Sigmoid colon (tissue), 7 donors: ENCODE results near the gene GPR34. TPM values are rescaled to one million over a fixed set of nuclear protein-coding genes. Genes with fewer than 3 reads are reported as not detected.

Experiments
- DNase-seq: peaks from one replicate; pipeline ENCODE4 v3.0.0-alpha.2; 2019
- H3K27ac ChIP-seq, 4 donors: fragments of 200-600 bp; sonication (generic); one replicate each; pipeline ENCODE4 v1.5.1; 2016 to 2019; ENCODE audit warnings: mild to moderate bottlenecking in 1 of 4
- H3K27me3 ChIP-seq, 3 donors: fragments of 200-600 bp; sonication (generic); one replicate each; pipeline ENCODE4 v1.5.1; 2019; ENCODE audit warnings: mild to moderate bottlenecking in 1 of 3
- H3K36me3 ChIP-seq, 4 donors: fragments of 200-600 bp; sonication (generic); one replicate each; pipeline ENCODE4 v1.5.1; 2016 to 2019
- H3K4me1 ChIP-seq, 4 donors: fragments of 200-600 bp; sonication (generic); one replicate each; pipeline ENCODE4 v1.5.1; 2017 to 2019
- H3K4me3 ChIP-seq, 4 donors: fragments of 200-600 bp; sonication (generic); one replicate each; pipeline ENCODE4 v1.5.1; 2017 to 2019; ENCODE audit warnings: mild to moderate bottlenecking in 2 of 4, moderate library complexity in 1 of 4
- H3K9me3 ChIP-seq, 4 donors: fragments of 200-600 bp in 3 of 4; sonication (generic) in 3 of 4; one replicate each; pipeline versions ENCODE4 v1.5.1 to v1.6.1; 2013 to 2019
- CTCF ChIP-seq, 4 experiments: fragments of 450-650 bp in 3 of 4; fragments of 200-600 bp in 1 of 4; IDR thresholded peaks; one replicate each; pipeline ENCODE4 v1.5.1; 2016 to 2019; ENCODE audit warnings: antibody characterized with exemption in 4 of 4, mild to moderate bottlenecking in 3 of 4, moderate library complexity in 2 of 4
- EP300 ChIP-seq, 4 donors: sonication (generic); formaldehyde crosslinking; IDR thresholded peaks; one replicate each; pipeline ENCODE4 v1.6.1; 2017; ENCODE audit warnings: antibody characterized with exemption in 4 of 4
- POLR2A ChIP-seq, 2 donors: fragments of 450-650 bp; IDR thresholded peaks; one replicate each; pipeline ENCODE4 v1.6.1; 2016; ENCODE audit warnings: antibody characterized with exemption in 2 of 2, mild to moderate bottlenecking in 2 of 2, moderate library complexity in 2 of 2
- POLR2AphosphoS5 ChIP-seq, 4 donors: sonication (generic); formaldehyde crosslinking; IDR thresholded peaks; one replicate each; pipeline ENCODE4 v1.6.1; 2017; ENCODE audit warnings: antibody characterized with exemption in 4 of 4
- WGBS, 2 donors: extraction: QIAGEN DNeasy Blood & Tissue Kit; methylation state at CpG; one replicate each; pipeline ENCODE4 v1.1.7; 2013; 5-methylcytosine and 5-hydroxymethylcytosine counted together
- intact Hi-C: fragments of 100-400 bp; cut with DNase I; formaldehyde crosslinking; loops from one replicate; pipeline ENCODE4 v1.15.1; 2023
- polyA plus RNA-seq, 3 donors: library from polyadenylated mRNA; stranded (reverse); fragments of 200-250 nt; gene quantifications; one replicate each; pipeline ENCODE4 v1.2.3, GENCODE V29; 2013
- total RNA-seq, 4 donors: library from RNA; depleted of rRNA; stranded (reverse); fragments of >200 nt; gene quantifications; one replicate each; pipeline ENCODE4 v1.1.0, GENCODE V29; 2016
- donor health status: healthy with polysubstance abuse.
- donor health status: Bipolar disorder and iron deficiency.
- donor health status: healthy.

Gene GPR34
- total and polyA plus RNA-seq, 7 donors = 4.6 to 27.7 (median 10.5) TPM

- no peak for DNase-seq
- Histone ChIP-seq H3K27ac (no peak overlapping the region), H3K4me1 (no peaks in the 10 kb centered on the region), H3K27me3 (no peaks in the 10 kb centered on the region), H3K4me3 (no peak overlapping the region), H3K9me3 (no peaks in the 10 kb centered on the region), H3K36me3 (no peaks in the 10 kb centered on the region)
- 85 to 88% methylated on average over 6 of the region's 6 CpGs for WGBS, 2 donors
- intact Hi-C loops = no loop called here
- TF ChIP-seq POLR2A (IDR thresholded peaks at IDR 0.05) (no peak), CTCF (IDR thresholded peaks at IDR 0.05) (no peak), POLR2AphosphoS5 (IDR thresholded peaks at IDR 0.05) (no peak), EP300 (IDR thresholded peaks at IDR 0.05) (no peak)
Observed at GRCh38 chrX:41677183-41678060, 11.4 kb upstream of the GPR34 start.

- no peak for DNase-seq
- no peaks in the 10 kb centered on the region for H3K36me3 ChIP-seq
- WGBS, 2 donors = 48 to 61% methylated on average over 3 of the region's 3 CpGs
- no peaks in the 10 kb centered on the region for H3K4me1 ChIP-seq
- no peaks in the 10 kb centered on the region for H3K9me3 ChIP-seq
- intact Hi-C loops = no loop called here
- TF ChIP-seq POLR2A (IDR thresholded peaks at IDR 0.05) (no peak), POLR2AphosphoS5 (IDR thresholded peaks at IDR 0.05) (no peak), CTCF (IDR thresholded peaks at IDR 0.05) (no peak), EP300 (IDR thresholded peaks at IDR 0.05) (no peak)
- H3K4me3 ChIP-seq = no peak overlapping the region
- H3K27ac ChIP-seq = no peak overlapping the region
- no peaks in the 10 kb centered on the region for H3K27me3 ChIP-seq
Observed at GRCh38 chrX:41684138-41684537, 4.6 kb upstream of the GPR34 start.

- no peaks in the 10 kb centered on the region for H3K27me3 ChIP-seq
- H3K4me3 ChIP-seq = no peak overlapping the region
- intact Hi-C loops = no loop called here
- no peaks in the 10 kb centered on the region for H3K36me3 ChIP-seq
- 69 to 93% methylated on average over 2 of the region's 2 CpGs for WGBS, 2 donors
- DNase-seq = no peak
- no peak overlapping the region for H3K27ac ChIP-seq
- H3K4me1 ChIP-seq = no peaks in the 10 kb centered on the region
- H3K9me3 ChIP-seq = no peaks in the 10 kb centered on the region
- no peak for TF ChIP-seq POLR2AphosphoS5 (IDR thresholded peaks at IDR 0.05)
- TF ChIP-seq CTCF (IDR thresholded peaks at IDR 0.05) = no peak
- TF ChIP-seq EP300 (IDR thresholded peaks at IDR 0.05) = no peak
Observed at GRCh38 chrX:41684940-41685339, 3.8 kb upstream of the GPR34 start.

- H3K27me3 ChIP-seq = no peaks in the 10 kb centered on the region
- WGBS, 2 donors = 61 to 69% methylated on average over 4 of the region's 4 CpGs
Observed at GRCh38 chrX:41686788-41687187, 2.0 kb upstream of the GPR34 start.

More at GRCh38 chrX:41686788-41687187, 2.0 kb upstream of the GPR34 start:
- DNase-seq = no peak
- Histone ChIP-seq H3K4me3 (no peak overlapping the region), H3K4me1 (no peaks in the 10 kb centered on the region), H3K9me3 (no peaks in the 10 kb centered on the region), H3K36me3 (no peaks in the 10 kb centered on the region), H3K27ac (no peak overlapping the region)
- intact Hi-C loops = no loop called here
- no peak for TF ChIP-seq POLR2A (IDR thresholded peaks at IDR 0.05)
- TF ChIP-seq POLR2AphosphoS5 (IDR thresholded peaks at IDR 0.05) = no peak
- TF ChIP-seq EP300 (IDR thresholded peaks at IDR 0.05) = no peak
- no peak for TF ChIP-seq CTCF (IDR thresholded peaks at IDR 0.05)
